Omental fat pad (tissue), 4 donors: ENCODE results near the gene EBF3. TPM values are rescaled to one million over a fixed set of nuclear protein-coding genes. Genes with fewer than 3 reads are reported as not detected.

Source experiments
- ATAC-seq: fragments of 150-250 bp; one replicate; pipeline ENCODE4 v1.9.1; 2016; ENCODE audit warnings: mild to moderate bottlenecking, moderate library complexity; ENCODE audit not compliant: low FRiP score
- DNase-seq: peaks from one replicate; pipeline ENCODE4 v3.0.0-alpha.2; 2019; ENCODE audit warnings: low spot score
- CTCF ChIP-seq, 3 donors: fragments of 450-650 bp; IDR thresholded peaks; one replicate each; pipeline ENCODE4 v1.5.1; 2016 to 2017; ENCODE audit warnings: antibody characterized with exemption in 3 of 3, mild to moderate bottlenecking in 3 of 3, moderate library complexity in 2 of 3
- total RNA-seq, 4 donors: library from RNA; depleted of rRNA; stranded (reverse); fragments of >200 nt; gene quantifications; one replicate each; pipeline ENCODE4 v1.1.0, GENCODE V29; 2016

The EBF3 gene
- total RNA-seq, 4 donors from 2014 or later: 4.0 to 50.8 (median 18.8) TPM

DNA sequence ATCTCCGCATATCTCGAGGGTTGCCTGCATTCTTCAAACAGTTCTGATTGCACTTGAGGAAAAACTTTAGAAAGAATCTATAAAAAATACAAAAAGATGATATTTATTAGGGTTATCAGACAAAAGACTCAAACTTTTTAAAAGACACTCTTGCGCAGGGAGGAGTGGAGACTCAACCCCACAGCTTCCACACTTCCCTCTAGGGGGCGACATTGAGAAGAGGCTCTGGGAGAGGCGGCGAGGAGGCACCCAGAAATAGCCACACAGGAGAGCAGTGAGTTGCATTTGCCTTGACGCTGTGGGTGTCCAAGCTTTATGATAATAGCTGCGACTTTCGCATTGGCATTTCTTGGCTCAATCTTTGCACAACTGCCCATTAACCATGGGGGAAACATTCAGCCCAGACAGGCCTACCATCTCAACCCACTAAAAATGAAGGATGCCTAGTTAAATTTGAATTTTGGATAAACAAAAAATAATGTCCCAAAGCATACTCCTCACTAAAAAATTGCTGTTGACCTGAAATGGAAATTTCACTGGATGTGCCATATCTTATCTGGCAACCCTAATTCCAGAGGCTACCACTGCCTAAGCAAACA lies 86.2 kb downstream of the EBF3 start:
- no peak for TF ChIP-seq CTCF (IDR thresholded peaks at IDR 0.05)
- DNase-seq: no peak
- no peak for ATAC-seq

DNA sequence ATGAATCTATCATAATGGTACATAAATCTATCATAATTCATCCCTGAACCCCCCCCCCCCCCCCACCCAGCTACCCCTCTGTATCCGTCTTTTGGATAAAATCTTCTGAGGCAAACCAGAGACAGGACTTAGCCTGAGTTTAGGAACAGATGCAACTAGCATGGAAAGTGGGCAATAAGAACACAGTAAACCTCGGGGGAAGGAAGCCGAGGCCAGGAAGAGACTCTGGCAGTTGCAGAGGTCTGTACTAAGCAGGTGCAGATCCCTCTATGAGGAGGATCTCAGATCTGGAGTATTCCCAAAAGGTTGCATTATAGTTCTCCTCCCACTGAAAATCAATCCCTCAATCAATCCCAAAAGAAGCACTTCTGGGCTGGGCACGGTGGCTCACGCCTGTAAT lies 87.2 kb downstream of the EBF3 start:
- DNase-seq (no peak), ATAC-seq (no peak)
- TF ChIP-seq CTCF (IDR thresholded peaks at IDR 0.05): no peak

- no peak for TF ChIP-seq CTCF (IDR thresholded peaks at IDR 0.05)
- DNase-seq: no peak
- no peak for ATAC-seq
Observed at GRCh38 chr10:129875993-129876726, 87.9 kb downstream of the EBF3 start.

DNA sequence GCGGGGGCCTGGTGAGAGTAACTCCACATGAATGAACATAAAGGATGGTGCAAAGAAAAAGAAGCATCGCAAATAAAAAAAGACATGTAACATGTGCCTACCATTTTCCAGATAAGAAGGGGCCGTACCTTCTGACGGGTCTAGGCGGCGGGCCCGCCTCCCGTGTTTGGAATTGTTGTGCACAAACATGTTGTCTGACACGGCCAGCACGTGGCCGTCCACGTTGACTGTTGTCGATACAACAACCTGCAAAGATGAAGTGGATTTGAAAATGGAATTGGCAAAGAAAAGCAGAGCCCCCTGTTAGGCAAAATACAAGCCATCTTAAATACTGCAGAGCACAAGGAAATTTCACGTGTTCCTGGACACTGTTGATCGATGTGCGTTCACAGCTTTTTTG lies 90.7 kb downstream of the EBF3 start:
- no peak for ATAC-seq
- no peak for DNase-seq
- no peak for TF ChIP-seq CTCF (IDR thresholded peaks at IDR 0.05)

- no peak for TF ChIP-seq CTCF (IDR thresholded peaks at IDR 0.05)
- DNase-seq (no peak), ATAC-seq (no peak)
Observed at GRCh38 chr10:129871966-129872365, 92.1 kb downstream of the EBF3 start.

GRCh38 chr10:129870961-129871621 lies 93.0 kb downstream of the EBF3 start:
- DNase-seq (no peak), ATAC-seq (no peak)
- TF ChIP-seq CTCF (IDR thresholded peaks at IDR 0.05): no peak

- TF ChIP-seq CTCF (IDR thresholded peaks at IDR 0.05): no peak
- ATAC-seq (no peak), DNase-seq (no peak)
Observed at GRCh38 chr10:129870474-129870757, 93.7 kb downstream of the EBF3 start.
